Prostate gland (tissue), 2 donors: ENCODE measurements around the gene IL20. TPM values are rescaled to one million over a fixed set of nuclear protein-coding genes. Genes with fewer than 3 reads are reported as not detected.

Experiments
- DNase-seq: peaks from one replicate; pipeline ENCODE4 v3.0.0-alpha.2; 2019; ENCODE audit warnings: low spot score
- H3K27ac ChIP-seq, 2 donors: fragments of 200-600 bp; sonication (generic); 2 replicates each; pipeline ENCODE4 v1.5.1; 2017 to 2019
- H3K27me3 ChIP-seq: fragments of 200-600 bp; sonication (generic); replicated peaks from 2 replicates; pipeline ENCODE4 v1.5.1; 2019; ENCODE audit not compliant: insufficient read depth
- H3K36me3 ChIP-seq, 2 donors: fragments of 200-600 bp; sonication (generic); 1 replicate in 1 of 2; 2 replicates in 1 of 2; pipeline versions ENCODE4 v1.5.1 to v1.8.1; 2017 to 2019
- H3K4me1 ChIP-seq: fragments of 200-600 bp; sonication (generic); replicated peaks from 2 replicates; pipeline ENCODE4 v1.5.1; 2019
- H3K4me3 ChIP-seq, 2 donors: fragments of 200-600 bp; sonication (generic); 2 replicates each; pipeline ENCODE4 v1.5.1; 2017 to 2019
- H3K9me3 ChIP-seq: fragments of 200-600 bp; sonication (generic); 2 replicates; pipeline ENCODE4 v1.5.1; 2017
- POLR2A ChIP-seq: fragments of 450-650 bp; IDR thresholded peaks from one replicate; pipeline ENCODE4 v1.6.1; 2016; ENCODE audit warnings: antibody characterized with exemption, mild to moderate bottlenecking
- POLR2AphosphoS5 ChIP-seq: sonication (generic); formaldehyde crosslinking; IDR thresholded peaks from one replicate; pipeline ENCODE4 v1.6.1; 2017; ENCODE audit warnings: antibody characterized with exemption
- WGBS: methylation state at CpG from one replicate; pipeline ENCODE4 v1.1.5; 2018; 5-methylcytosine and 5-hydroxymethylcytosine counted together
- intact Hi-C: fragments of 100-400 bp; cut with DNase I; formaldehyde crosslinking; loops from one replicate; pipeline ENCODE4 v1.14.2; 2022
- total RNA-seq, 2 donors: library from RNA; depleted of rRNA; stranded (reverse); fragments of >200 nt; gene quantifications; one replicate each; pipeline ENCODE4 v1.1.0, GENCODE V29; 2016
- TF ChIP-seq, protein P1 (sequence below), 4 experiments: fragments of 200-600 bp in 2 of 4; fragments of 450-650 bp in 2 of 4; sonication (generic) in 2 of 4; IDR thresholded peaks; 1 replicate in 3 of 4; 2 replicates in 1 of 4; pipeline ENCODE4 v1.5.1; 2016 to 2019; ENCODE audit warnings: antibody characterized with exemption in 4 of 4, mild to moderate bottlenecking in 2 of 4, moderate library complexity in 2 of 4

Gene IL20
- total RNA-seq, 2 donors from 2014 or later, result not detected

DNA sequence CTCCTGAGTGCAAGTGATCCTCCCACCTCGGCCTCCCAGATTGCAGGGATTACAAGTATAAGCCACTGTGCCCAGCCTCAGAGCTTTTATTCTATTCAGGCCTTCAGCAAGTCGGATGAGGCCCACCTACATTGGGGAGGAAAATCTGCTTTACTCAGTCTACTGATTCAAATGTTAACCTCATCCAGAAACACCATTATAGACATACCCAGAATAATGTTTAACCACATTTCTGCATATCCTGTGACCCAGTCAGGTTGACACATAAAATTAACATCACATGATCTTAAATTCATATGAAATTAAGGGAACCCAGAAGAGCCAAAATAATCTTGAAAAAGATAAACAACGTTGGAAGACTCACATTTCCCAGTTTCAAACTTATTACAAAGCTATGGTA lies 14.9 kb downstream of the IL20 start:
- Histone ChIP-seq H3K4me3 (no peak overlapping the region), H3K27ac (no peak overlapping the region), H3K9me3 (no peaks in the 10 kb centered on the region), H3K36me3 (no peaks in the 10 kb centered on the region), H3K4me1 (no peaks in the 10 kb centered on the region), H3K27me3 (no peaks in the 10 kb centered on the region)
- DNase-seq, result no peak
- intact Hi-C loops, result no loop called here
- WGBS, result 88% methylated on average over 3 of the region's 3 CpGs
- TF ChIP-seq POLR2AphosphoS5 (no peak), POLR2A (no peak)
- TF ChIP-seq, protein P1, sequence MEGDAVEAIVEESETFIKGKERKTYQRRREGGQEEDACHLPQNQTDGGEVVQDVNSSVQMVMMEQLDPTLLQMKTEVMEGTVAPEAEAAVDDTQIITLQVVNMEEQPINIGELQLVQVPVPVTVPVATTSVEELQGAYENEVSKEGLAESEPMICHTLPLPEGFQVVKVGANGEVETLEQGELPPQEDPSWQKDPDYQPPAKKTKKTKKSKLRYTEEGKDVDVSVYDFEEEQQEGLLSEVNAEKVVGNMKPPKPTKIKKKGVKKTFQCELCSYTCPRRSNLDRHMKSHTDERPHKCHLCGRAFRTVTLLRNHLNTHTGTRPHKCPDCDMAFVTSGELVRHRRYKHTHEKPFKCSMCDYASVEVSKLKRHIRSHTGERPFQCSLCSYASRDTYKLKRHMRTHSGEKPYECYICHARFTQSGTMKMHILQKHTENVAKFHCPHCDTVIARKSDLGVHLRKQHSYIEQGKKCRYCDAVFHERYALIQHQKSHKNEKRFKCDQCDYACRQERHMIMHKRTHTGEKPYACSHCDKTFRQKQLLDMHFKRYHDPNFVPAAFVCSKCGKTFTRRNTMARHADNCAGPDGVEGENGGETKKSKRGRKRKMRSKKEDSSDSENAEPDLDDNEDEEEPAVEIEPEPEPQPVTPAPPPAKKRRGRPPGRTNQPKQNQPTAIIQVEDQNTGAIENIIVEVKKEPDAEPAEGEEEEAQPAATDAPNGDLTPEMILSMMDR (IDR thresholded peaks at IDR 0.05), result no peak

DNA sequence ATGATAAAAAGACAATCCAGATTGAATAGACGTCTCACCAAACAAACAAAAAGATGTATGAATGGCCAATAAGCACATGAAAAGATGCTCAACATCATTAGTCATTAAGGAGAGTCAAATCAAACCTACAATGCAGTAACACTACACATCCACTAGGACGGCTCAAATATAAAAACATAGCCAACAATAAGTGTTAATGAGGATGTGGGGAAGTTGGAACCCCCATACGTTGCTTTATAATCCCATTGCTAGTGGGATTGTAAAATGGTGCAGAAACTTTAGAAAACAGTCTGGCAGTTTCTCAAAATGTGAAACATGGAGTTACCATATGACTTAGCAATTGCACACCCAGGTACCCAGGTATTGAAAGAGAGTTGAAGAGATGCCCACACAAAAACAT lies 17.1 kb downstream of the IL20 start:
- 85% methylated on average over 3 of the region's 3 CpGs for WGBS
- H3K27me3 ChIP-seq, result no peaks in the 10 kb centered on the region
- no peak overlapping the region for H3K27ac ChIP-seq
- no peak for TF ChIP-seq POLR2AphosphoS5
- no peak for TF ChIP-seq POLR2A
- TF ChIP-seq, protein P1 (IDR thresholded peaks at IDR 0.05), result no peak
- no peaks in the 10 kb centered on the region for H3K36me3 ChIP-seq
- no peaks in the 10 kb centered on the region for H3K9me3 ChIP-seq
- intact Hi-C loops, result no loop called here
- DNase-seq, result no peak
- H3K4me3 ChIP-seq, result no peak overlapping the region
- H3K4me1 ChIP-seq, result no peaks in the 10 kb centered on the region

DNA sequence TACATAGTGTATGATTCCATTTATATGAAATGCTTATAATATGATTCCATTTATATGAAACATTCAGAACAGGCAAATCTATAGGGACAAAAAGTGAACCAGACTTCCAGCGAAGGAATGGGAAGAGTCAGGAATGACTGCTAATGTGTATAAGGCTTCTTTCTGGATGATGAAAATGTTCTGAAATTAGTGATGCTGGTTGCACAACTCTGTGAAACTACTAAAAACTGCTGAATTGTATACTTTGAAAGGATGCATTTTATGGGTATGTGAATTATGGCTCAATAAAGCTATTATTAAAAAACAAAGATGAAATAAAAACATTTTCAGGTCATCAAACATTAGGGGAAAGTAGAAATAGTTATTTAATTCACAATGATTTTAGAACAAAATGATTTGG lies 17.7 kb downstream of the IL20 start:
- Histone ChIP-seq H3K9me3 (no peaks in the 10 kb centered on the region), H3K4me3 (no peak overlapping the region), H3K4me1 (no peaks in the 10 kb centered on the region), H3K36me3 (no peaks in the 10 kb centered on the region), H3K27me3 (no peaks in the 10 kb centered on the region), H3K27ac (no peak overlapping the region)
- intact Hi-C loops, result no loop called here
- no peak for DNase-seq
- WGBS, result 100% methylated on average over 1 of the region's 1 CpG
- no peak for TF ChIP-seq POLR2A
- TF ChIP-seq, protein P1 (IDR thresholded peaks at IDR 0.05), result no peak
- no peak for TF ChIP-seq POLR2AphosphoS5

DNA sequence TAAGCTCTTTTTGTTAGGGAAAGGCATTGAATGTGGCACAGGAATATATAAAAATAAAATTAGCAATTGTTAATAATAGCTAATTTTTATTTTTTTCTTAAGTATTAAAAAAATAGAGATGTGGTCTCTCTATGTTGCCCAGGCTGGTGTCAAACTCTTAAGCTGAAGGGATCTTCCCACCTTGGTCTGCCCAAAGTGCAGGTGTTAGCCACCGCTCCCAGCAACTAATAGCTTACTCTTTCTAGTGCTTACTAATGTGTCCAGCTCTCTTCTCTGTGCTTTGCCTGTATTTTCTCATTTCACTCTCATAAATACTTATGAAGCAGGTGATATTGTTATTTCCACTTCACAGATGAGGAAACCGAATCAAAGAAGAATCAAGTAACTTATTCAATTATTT lies 18.5 kb downstream of the IL20 start:
- Histone ChIP-seq H3K4me1 (no peaks in the 10 kb centered on the region), H3K4me3 (no peak overlapping the region), H3K27ac (no peak overlapping the region), H3K9me3 (no peaks in the 10 kb centered on the region), H3K36me3 (no peaks in the 10 kb centered on the region), H3K27me3 (no peaks in the 10 kb centered on the region)
- intact Hi-C loops, result no loop called here
- WGBS, result 94% methylated on average over 2 of the region's 2 CpGs
- TF ChIP-seq POLR2AphosphoS5 (no peak), POLR2A (no peak)
- TF ChIP-seq, protein P1 (IDR thresholded peaks at IDR 0.05), result no peak
- no peak for DNase-seq

DNA sequence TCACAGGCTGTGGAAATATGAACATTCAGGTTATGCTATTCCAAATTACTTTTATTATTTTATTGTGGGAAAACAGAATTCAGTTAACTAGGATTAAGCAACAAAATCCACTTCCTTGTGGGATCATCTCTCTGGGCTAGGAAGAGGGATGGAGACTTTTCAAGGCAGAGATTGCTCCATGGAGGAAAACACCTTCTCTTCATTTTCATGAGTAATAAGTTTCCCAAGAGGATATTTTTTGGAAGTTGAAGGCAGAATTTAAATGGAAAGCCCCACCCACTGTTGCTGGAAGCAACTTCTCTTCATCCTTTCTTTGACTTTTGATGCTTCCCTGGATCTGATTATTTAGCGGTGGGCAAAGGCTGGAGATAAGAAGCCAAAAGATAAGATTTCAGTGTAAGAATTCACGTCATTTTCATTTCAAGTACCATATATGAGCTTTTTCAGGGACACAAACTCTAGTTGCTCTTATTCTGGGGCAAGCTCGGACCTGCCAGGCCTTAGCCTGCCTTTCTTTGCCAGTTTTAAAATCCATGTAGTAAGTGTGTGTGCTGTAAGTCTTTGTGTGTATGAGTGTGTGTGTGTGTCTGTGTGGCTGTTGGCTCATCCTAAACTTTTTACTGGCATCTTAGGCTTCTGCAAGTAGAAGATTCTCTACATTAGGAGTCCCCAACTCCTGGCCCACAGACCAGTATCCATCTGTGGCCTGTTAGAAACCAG lies 20.1 kb downstream of the IL20 start:
- TF ChIP-seq, protein P1 (IDR thresholded peaks at IDR 0.05), result no peak
- no peak for TF ChIP-seq POLR2AphosphoS5
- no peak for TF ChIP-seq POLR2A
- Histone ChIP-seq H3K36me3 (no peaks in the 10 kb centered on the region), H3K27ac (no peak overlapping the region), H3K27me3 (no peaks in the 10 kb centered on the region), H3K9me3 (no peaks in the 10 kb centered on the region), H3K4me3 (no peak overlapping the region), H3K4me1 (no peaks in the 10 kb centered on the region)
- intact Hi-C loops, result no loop called here
- WGBS, result 45% methylated on average over 3 of the region's 3 CpGs
- no peak for DNase-seq
